ENCODE results near the gene NBAS.

Gene NBAS

DNA sequence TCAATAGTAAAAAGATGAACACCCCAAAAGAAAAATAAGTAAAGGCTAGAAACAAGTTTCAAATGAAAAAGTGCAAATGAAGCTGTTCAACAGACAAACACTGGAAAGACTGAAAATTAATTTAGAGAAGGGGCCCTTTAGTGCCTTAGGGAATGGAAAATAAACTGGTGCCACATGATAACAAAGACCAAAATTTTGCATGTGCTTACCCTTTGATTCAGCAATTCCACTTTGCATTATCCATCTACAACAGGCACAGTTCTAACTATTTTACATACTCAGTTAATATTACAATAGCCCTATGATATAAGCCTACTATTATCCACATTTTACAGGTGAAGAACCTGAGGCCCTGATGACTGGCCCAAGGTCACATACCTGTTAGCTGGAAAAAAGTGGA lies 183.9 kb downstream of the NBAS start:
- peak; percentile 54 for FAIRE-seq
- DNase-seq (ENCODE audit: insufficient read length, low spot score): no peak

DNA sequence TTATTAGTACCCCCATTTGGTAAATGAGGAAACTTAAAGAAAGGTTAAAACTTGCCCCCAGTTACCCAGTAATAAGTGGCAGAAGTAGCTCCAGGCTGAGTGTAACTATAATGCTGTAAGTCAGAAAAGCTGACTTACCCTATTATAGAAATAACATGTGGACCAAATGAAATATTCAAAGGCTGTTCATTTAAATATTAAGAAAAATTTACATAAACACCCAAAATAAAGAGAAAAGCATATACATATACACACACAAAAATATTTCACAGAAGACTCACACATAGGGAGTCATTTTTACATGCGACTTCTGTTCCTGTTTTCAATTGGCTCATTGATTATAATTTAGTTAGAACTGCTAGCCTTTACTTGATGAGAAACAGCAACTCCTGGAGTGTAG lies 189.1 kb downstream of the NBAS start:
- FAIRE-seq (no peak), DNase-seq (ENCODE audit: insufficient read length, low spot score) (no peak)

DNA sequence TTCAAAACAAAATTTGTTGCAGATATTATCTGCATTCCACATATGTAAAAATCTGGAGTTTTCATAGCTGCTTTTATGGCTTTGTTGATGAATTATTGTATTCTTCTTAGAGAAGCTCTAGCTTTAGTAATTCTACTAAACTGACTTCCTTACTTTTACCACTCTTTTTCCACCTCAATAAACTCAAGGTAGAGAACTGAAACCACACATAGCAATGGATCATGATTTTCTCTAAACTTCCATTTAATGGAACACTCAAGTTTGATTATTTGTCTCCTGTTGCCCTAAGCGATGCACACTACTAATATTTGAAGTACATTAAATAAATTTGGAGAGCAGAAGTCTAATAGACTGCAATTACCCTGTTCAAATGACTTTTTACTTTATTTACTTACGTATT lies 192.0 kb downstream of the NBAS start:
- no peak for DNase-seq (ENCODE audit: insufficient read length, low spot score)
- FAIRE-seq: peak; percentile 78

DNA sequence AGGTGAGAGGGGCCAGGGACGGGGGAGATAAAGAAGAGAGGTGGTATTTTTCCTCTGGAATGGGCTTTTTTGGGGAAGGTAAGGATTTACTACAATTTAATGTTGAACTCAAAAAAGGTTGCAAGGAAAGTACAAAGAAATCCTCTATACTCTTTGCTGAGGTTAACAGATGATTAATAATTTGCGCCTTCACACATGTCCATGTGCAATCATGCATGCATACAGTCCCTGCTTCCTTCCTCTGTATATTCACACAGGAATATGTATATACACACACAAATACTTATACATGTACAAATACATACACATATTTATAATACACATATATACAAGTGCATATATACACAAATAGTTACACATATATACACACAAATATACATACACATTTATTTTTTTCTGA lies 193.4 kb downstream of the NBAS start:
- DNase-seq (ENCODE audit: insufficient read length, low spot score): peak; percentile 9
- FAIRE-seq: peak; percentile 51

DNA sequence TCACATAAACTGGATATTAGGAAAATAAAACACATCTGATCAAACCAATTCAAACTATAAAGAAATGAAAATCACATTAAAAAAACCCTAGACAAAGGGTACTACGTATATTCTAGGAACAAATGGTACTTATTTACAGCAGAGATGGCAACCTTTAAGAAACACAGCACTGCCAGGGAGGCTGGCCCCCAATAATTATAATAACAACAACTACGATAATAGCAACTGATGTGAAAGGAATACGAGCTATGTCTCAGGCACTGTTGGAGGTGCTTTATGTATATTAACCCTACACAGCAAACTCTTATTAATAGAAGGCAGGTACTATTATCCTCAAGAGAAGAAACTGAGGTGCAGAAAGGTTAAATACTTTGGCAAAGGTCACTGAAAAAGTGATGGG lies 193.9 kb downstream of the NBAS start:
- DNase-seq (ENCODE audit: insufficient read length, low spot score) (no peak), FAIRE-seq (peak; percentile 14)

DNA sequence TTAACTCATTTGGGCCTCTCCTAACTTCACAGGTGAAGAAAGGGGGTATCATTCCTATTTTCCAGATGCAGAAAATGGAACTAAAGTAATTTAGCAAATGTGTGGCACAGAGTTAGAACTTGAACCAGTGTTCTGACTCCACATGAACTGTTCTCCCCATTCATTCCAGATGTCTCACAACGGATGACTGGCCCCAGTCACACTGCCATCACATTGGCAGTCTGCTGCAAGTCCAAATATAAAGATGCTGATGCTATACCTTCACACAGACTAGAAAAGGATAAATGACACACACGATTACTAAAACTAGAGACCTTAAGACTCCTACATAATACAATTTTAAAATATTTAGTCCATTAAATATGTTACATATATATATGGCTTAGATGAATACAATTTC lies 195.7 kb downstream of the NBAS start:
- no peak for FAIRE-seq
- DNase-seq (ENCODE audit: insufficient read length, low spot score): no peak

DNA sequence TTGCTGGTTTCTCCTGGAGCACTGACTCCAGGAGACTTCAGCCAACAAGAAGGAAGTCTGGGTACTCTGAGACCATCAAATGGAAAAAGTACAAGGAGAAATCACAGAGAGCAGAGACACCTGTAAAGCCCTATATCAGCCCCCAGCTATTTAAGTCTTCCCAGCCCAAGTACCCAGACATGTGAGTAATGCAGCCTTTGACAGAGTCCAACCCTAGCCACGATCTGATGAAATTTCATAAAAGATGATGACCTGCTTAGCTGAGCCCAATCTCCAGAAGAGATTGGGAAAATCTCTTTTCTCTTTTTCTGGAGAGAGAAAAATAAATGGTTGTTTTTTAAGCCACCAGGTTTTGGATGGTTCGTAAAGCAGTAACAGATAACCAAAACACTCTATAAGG lies 196.6 kb downstream of the NBAS start:
- DNase-seq (ENCODE audit: insufficient read length, low spot score) (no peak), FAIRE-seq (no peak)

DNA sequence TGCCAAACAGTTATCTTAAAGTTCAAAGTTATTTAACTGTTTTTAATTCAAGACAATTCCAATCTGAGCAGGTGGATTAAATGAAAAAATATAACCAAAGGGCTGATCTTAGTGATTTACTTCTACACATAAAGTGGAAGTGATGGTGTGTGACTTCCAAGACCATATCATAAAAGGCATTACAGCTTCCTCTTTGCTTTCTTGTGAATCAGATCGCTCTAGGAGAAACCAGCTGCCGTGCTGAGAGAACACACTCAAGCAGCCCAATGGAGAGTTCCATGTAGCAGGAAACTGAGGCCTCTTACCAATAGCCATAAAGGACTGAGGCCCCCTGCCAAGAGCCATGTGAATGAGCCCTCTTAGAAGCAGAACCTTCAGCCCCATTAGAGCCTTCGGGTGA lies 197.4 kb downstream of the NBAS start:
- FAIRE-seq: no peak
- no peak for DNase-seq (ENCODE audit: insufficient read length, low spot score)

DNA sequence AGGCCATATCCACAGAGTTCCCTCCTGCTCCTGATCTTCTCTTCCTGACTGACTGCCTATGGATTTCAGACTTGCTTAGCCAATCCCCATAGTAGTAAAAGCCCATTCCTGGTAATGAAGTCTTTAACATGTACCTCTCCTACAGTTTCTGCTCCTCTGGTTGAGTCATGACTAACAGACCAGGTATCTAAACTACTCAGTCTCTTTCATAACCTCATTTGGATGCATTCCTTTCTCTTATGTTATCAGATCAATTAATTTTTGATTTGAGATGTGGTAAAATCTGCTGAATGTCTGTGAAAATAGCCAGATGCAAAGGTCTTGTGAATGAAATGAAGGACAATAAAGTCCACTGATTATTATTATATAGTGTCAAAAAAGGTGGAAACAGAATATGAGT lies 198.0 kb downstream of the NBAS start:
- FAIRE-seq (no peak), DNase-seq (ENCODE audit: insufficient read length, low spot score) (no peak)

DNA sequence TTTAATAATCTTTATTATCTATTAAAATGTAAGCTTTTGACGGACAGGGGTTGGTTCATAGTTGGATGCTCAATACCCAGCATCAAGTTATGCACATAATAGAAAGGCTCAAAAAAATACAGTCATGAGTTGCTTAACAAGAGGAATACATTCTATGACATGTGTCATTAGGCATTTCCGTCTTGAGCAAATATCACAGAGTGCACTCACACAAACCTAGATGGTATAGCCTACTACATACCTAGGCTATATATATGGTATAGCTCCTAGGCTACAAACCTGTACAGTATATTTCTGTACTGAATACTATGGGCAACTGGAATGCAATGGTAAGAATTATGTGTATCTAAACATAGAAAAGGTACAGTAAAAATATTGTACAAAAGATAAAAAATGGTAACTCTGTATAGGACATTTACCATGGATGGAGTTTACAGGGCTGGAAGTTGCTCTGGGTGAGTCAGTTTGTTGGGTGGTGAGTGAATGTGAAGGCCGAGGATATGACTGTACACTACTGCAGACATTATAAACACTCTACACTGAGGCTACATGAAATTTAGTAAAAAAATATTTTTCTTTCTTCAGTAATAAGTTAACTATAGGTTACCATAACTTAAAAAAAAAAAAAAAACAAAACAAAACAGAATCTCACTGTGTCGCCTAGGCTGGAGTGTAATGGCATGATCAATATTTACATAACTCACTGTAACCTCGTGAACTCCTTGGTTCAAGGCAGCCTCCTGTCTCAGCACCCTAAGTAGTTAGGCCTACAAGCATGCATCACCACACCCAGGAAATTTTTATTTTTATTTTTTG lies 201.2 kb downstream of the NBAS start:
- FAIRE-seq (no peak), DNase-seq (ENCODE audit: insufficient read length, low spot score) (no peak)

DNA sequence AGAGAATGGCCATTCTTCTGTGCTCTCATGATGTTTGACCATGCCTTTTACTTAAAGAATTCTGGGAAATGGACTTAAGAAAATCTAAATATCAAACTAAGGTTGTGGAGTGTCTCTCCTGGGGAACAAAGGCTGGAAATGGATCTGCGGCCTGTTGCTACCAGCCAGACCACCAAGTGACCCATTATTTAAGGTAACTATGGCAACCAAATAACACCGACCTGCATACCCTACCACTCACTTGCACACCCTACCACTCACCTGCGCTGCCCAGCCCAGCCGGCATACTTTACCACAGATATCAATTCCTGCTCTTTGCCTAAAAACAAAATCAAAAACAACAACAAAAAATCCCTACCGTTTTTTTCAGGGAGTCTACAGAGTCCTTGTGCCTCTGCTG lies 203.2 kb downstream of the NBAS start:
- DNase-seq (ENCODE audit: insufficient read length, low spot score) (no peak), FAIRE-seq (no peak)

DNA sequence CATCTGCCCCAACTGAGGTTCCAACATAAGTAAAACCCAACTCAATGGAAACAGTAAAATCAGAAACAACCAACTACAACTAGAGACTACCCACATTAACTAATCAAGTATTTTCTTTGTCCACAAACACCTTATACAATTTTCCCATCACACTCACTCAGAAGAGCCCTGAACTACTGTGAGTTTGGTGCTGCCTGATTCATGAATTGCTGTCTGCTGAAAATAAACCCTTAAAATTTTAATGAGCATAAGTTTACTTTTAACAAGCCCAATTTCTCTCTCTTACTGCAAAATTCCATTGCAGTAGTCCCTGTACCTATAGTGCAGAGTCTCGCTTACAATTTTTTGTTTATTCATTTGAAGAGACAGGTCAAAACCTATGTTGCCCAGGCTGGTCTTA lies 203.9 kb downstream of the NBAS start:
- DNase-seq (ENCODE audit: insufficient read length, low spot score) (no peak), FAIRE-seq (no peak)

DNA sequence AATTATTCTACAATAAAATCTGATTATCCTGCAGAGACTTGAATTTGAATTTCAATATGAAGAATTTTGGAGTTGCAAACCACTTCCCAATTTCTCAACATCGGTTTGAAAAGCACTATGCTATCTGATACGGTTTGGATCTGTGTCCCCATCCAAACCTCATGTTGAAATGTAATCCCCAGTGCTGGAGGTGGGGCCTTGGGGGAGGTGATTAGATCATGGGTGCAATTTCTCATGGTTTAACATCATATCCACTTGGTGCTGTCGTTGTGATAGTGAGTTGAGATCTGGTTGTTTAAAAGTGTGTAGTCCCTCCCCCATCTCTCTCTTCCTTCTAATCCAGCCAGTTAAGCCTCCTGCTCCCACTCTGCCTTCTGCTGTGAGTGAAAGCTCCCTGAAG lies 205.7 kb downstream of the NBAS start:
- FAIRE-seq (no peak), DNase-seq (ENCODE audit: insufficient read length, low spot score) (no peak)

DNA sequence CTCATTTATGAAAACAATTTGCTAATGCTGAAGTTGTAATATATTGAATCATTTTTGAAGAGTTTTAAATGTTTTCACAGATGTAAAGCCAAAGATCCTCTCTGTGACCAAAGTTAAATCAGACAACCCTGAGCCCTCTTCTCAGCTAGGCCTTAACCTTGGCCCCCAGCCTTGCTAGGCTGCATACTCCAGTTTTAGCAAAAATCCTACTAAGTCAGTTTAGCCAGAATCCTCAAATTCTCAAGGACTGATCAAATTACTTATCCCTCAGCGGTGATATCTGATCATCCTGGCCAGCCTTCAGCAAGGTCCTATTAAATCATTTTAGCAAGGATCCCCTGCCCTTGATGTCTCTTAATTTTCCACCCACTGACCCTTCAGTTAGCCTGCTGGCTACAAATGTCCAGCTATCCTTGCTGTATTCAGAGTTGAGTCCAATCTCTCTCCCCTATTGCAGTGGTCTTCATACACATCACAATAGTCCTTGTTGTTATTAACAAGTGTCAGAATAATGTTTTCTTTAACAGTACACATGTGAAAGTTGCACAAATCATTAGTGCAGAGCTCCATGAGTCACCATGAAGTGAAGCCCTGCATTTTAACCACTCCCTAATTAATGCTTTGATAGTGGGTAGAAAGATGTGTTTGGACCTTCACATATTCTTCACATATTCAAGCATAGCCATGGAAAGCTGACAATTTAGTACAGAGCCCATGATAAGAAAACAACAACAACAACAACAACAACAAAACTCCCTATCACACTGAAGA lies 206.4 kb downstream of the NBAS start:
- FAIRE-seq: no peak
- DNase-seq (ENCODE audit: insufficient read length, low spot score): no peak

DNA sequence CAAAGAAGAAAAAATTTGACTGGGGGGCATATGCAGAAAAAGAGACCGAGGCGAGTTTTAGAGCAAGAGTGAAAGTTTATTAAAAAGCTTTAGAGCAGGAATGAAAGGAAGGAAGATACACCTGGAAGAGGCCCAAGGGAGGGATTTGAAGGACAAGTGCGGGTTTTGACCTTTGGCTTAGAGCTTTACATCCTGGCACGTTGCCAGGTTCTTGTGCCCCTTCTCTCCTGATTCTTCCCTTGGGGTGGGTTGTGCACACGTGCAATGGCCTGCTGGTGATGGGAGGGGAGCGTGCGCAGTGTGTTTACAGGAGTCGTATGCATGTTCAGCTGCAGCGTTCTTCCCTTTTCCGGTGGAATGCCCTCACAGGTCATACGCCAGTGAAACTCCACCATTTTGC lies 208.8 kb downstream of the NBAS start:
- FAIRE-seq: no peak
- no peak for DNase-seq (ENCODE audit: insufficient read length, low spot score)

DNA sequence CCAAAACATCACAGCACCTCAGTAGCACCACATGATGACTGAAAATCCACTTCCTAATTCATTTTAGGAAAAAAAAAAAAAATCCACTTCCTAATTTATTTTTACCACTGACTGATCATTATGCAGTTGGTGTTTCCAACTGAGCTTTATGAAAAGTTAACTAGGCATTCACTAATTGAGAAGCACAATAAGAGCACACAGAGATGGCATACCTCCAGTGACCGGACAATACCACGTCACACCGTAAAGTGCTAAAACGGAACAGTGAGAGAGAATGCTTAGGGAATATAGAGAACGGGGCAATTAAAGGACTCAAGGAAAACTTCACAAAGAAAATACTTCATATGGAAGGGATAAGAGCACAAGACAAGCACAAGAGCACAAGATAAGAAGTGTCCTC lies 212.5 kb downstream of the NBAS start:
- FAIRE-seq (no peak), DNase-seq (ENCODE audit: insufficient read length, low spot score) (no peak)

DNA sequence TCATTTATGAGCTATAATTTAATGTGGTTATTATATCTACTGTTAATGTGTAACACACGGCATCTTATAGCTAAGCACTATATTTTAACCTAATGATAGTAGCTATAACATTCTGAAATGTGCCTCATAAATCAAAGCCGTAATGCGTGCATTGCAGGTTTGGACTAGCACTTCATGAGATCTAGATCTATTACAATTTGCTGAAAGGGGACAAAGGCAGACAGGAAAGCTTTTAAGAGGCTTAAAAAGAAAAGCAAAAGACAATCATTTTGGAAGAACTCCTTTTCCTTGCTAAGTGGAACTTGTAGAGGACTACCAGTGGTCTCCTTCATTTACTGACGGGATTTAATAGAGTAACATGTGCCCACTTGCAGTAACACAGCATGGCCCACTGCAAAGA lies 213.1 kb downstream of the NBAS start:
- no peak for DNase-seq (ENCODE audit: insufficient read length, low spot score)
- no peak for FAIRE-seq

DNA sequence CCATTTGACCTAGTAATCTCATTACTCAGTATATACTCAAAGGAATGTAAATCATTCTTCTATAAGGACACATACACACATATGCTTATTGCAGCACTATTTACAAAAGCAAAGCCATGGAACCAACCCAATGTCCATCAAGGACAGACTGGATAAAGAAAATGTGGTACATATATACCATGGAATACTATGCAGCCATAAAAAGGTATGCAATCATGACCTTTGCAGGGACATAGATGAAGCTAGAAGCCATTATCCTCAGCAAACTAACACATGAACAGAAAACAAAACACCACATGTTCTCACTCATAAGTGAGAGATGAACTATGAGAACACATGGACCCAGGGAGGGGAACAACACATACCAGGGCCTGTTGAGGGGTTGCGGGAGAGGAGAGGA lies 214.5 kb downstream of the NBAS start:
- DNase-seq (ENCODE audit: insufficient read length, low spot score): no peak
- FAIRE-seq: no peak

DNA sequence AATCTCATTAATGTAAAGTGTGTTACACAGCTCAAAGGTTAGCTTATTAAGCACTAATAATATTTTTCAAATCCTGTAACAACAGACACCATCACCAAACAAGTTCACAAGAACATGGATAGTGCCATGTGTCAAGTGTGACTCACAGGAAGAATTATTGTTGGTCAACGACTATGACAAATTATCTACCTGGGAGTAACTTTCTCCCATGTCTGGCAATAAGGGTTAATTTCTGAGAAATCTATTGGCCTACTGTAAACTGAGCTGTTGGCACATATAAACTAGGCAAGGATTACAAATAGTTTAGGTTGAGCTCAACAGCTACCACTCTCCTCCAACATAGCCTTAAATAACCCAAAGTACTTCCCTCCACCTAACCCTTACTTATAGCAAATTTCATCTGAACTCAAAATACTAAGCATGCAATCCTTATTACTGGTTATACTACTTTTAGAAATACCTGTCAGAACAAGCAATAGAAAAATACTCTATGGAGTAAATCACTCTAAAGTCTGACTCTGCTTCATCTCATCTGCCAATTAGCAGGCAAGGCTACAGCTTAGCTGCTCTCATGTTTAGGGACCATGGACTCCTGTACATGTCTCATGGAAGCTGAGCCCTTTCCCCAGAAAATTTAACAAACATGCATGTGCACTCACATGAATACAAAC lies 223.0 kb downstream of the NBAS start:
- DNase-seq (ENCODE audit: insufficient read length, low spot score) (no peak), FAIRE-seq (no peak)

DNA sequence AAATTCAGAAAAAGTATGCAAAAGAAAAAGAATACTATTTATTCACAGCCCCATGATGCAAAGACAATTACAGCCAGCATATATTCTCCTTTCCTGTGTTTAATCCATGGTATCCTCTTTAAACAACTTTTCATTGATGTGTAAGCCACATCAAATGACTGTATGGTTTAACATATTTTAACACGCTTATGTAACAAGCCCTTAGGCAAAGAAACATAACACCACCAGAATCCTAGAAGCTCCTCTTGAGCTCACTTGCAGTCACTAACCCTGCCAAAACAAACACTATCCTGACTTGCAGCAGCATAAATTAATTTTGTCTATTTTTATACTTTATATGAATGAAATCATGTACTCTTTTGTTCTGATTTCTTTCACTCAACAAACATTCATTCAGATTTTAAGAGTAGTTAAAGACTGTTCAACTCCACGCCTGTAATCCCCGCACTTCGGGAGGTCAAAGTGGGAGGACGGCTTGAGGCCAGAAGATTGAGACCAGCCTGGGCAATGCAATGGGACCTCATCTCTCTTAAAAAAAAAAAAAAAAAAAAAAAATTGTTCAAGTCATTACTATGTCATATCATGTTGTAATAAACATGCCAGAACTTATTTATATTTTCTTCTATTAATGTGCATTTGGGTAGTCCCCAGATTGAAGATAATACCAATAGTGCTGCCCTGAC lies 226.3 kb downstream of the NBAS start:
- no peak for DNase-seq (ENCODE audit: insufficient read length, low spot score)
- no peak for FAIRE-seq

DNA sequence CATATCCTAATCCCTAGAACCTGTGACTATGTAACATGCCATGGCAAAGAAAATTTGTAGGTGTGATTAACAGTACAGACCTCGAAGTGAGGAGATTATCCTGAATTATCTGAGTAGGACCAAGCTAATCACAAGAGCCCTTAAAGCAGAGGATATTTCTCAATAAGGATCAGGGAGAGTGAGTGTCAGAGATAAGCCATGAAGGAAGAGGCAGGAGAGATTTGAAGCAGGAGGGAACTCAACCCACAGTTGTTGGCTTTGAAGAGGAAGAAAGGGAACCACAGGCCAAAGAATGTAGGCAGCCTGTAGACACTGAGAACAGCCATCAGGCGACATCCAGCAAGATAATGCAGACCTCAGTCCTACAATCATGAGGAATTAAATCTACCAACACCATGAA lies 229.3 kb downstream of the NBAS start:
- FAIRE-seq: no peak

More for the DNA sequence above, 229.3 kb downstream of the NBAS start:
- DNase-seq (ENCODE audit: insufficient read length, low spot score): no peak
